ENCODE data around the gene FERD3L. TPM values are rescaled to one million over a fixed set of nuclear protein-coding genes. Genes with fewer than 3 reads are reported as not detected.

The FERD3L gene
- total and polyA plus RNA-seq, 2 of the 13 experiments (the other 11 are each of a cell fraction or from before 2014, with no cell fraction given): not detected

- Histone ChIP-seq H4K20me1 (ENCODE audit: insufficient read depth, low read length) (no peaks in the 10 kb centered on the region), H2AFZ (ENCODE audit: low read length) (no peak overlapping the region), H3K79me2 (ENCODE audit: insufficient read depth, low read length) (no peaks in the 10 kb centered on the region), H3K36me3 (replicated peaks in 1 of 2; ENCODE audit: control insufficient read depth in 1 of 2, insufficient read depth in 2 of 2, low read length in 2 of 2) (no peaks in the 10 kb centered on the region), H3K9me3 (ENCODE audit: low read length) (no peaks in the 10 kb centered on the region), H3K4me3 (replicated peaks in 1 of 3; ENCODE audit: insufficient read depth in 1 of 3, low read depth in 2 of 3, low read length in 3 of 3) (no peak overlapping the region), H3K4me1 (ENCODE audit: insufficient read depth, low read length) (no peaks in the 10 kb centered on the region), H3K9ac (ENCODE audit: insufficient read depth, low read depth, low read length) (no peak overlapping the region), H3K27me3 (ENCODE audit: control insufficient read depth in 1 of 2, insufficient read depth in 2 of 2, low read length in 2 of 2) (peaks cover 2 to 54% of the 10 kb centered on the region in 2 experiments; a peak in 2 of 5 replicates), H3K4me2 (ENCODE audit: low read depth, low read length) (no peak overlapping the region), H3K27ac (ENCODE audit: extremely low read length, insufficient read depth, low read length) (no peak overlapping the region)
- FAIRE-seq: no peak
- no TSS peak for BruUV-seq (replicated peaks)
- ChIA-PET CTCF (ENCODE audit: low intra/inter-chr PET ratio, low total read pairs) (no interaction called here), POLR2A (no interaction called here)
- no peak for ATAC-seq
- no peak for DNase-seq (ENCODE audit: low spot score)
- in situ Hi-C loops (cut with HindIII; ENCODE audit: extremely low pct_ligation_motif_present, low pct_unique_long_range_greater_than_20kb) (loop anchor here (25.0 kb wide), 1 partner anchor 552 kb away; no protein-coding TSS in a partner anchor), intact Hi-C loops (cut with micrococcal nuclease; ENCODE audit: unreplicated experiment) (no loop called here)
- TF ChIP-seq ZNF569 (CRISPR knock-in tag; IDR thresholded peaks at IDR 0.05; ENCODE audit: borderline replicate concordance) (no peak), MAFK (conservative IDR thresholded peaks at IDR 0.05 in 1 of 2, IDR thresholded peaks at IDR 0.05 in 1 of 2; ENCODE audit: low read length in 2 of 2) (no peak), HOXA3 (CRISPR knock-in tag; IDR thresholded peaks at IDR 0.05) (no peak), SP1 (IDR thresholded peaks at IDR 0.05) (no peak), SP1 (CRISPR knock-in tag; IDR thresholded peaks at IDR 0.05) (no peak), SKI (IDR thresholded peaks at IDR 0.05; ENCODE audit: partially characterized antibody) (no peak), DPF2 (CRISPR knock-in tag; IDR thresholded peaks at IDR 0.05; ENCODE audit: borderline replicate concordance, low read depth) (no peak), ZNF615 (CRISPR knock-in tag; IDR thresholded peaks at IDR 0.05; ENCODE audit: borderline replicate concordance) (no peak)
- TF ChIP-seq, protein P1, sequence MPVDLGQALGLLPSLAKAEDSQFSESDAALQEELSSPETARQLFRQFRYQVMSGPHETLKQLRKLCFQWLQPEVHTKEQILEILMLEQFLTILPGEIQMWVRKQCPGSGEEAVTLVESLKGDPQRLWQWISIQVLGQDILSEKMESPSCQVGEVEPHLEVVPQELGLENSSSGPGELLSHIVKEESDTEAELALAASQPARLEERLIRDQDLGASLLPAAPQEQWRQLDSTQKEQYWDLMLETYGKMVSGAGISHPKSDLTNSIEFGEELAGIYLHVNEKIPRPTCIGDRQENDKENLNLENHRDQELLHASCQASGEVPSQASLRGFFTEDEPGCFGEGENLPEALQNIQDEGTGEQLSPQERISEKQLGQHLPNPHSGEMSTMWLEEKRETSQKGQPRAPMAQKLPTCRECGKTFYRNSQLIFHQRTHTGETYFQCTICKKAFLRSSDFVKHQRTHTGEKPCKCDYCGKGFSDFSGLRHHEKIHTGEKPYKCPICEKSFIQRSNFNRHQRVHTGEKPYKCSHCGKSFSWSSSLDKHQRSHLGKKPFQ (CRISPR knock-in tag; IDR thresholded peaks at IDR 0.05; ENCODE audit: insufficient replicate concordance): no peak
- WGBS (ENCODE audit: low lambda C conversion rate): 8% methylated on average over 6 of the region's 6 CpGs
These were observed 34.4 kb downstream of the FERD3L start for GRCh38 chr7:19110776-19111175.

Measured in HepG2 (cell line).